CD14-positive monocyte (primary cell): ENCODE data around the gene HEPN1. TPM values are rescaled to one million over a fixed set of nuclear protein-coding genes. Genes with fewer than 3 reads are reported as not detected.

Experiments used
- DNase-seq, 3 donors: peaks; one replicate each; pipeline ENCODE4 v3.0.0-alpha.2; 2011 to 2022
- H2AFZ ChIP-seq: 2 replicates; pipeline ENCODE4 v1.6.0; 2012; ENCODE audit warnings: mild to moderate bottlenecking, low read depth, low read length, inconsistent platforms; ENCODE audit not compliant: insufficient read depth, poor library complexity, severe bottlenecking
- H3K27ac ChIP-seq, 2 donors: 1 replicate in 1 of 2; 2 replicates in 1 of 2; pipeline ENCODE4 v1.5.1; 2012 to 2013; ENCODE audit warnings: low read length in 2 of 2, control low read depth in 1 of 2, inconsistent platforms in 1 of 2, low read depth in 1 of 2, mild to moderate bottlenecking in 1 of 2
- H3K27me3 ChIP-seq, 2 donors: one replicate each; pipeline versions ENCODE4 v1.6.0 to v1.6.1; 2011 to 2013; ENCODE audit warnings: low read length in 2 of 2; ENCODE audit not compliant: control insufficient read depth in 2 of 2, insufficient read depth in 2 of 2
- H3K36me3 ChIP-seq, 2 donors: replicated peaks in 1 of 2; 1 replicate in 1 of 2; 2 replicates in 1 of 2; pipeline versions ENCODE4 v1.5.1 to v1.6.1; 2012 to 2013; ENCODE audit warnings: low read length in 2 of 2, control low read depth in 1 of 2, inconsistent platforms in 1 of 2, mild to moderate bottlenecking in 1 of 2; ENCODE audit not compliant: insufficient read depth in 2 of 2, control insufficient read depth in 1 of 2
- H3K4me1 ChIP-seq, 2 donors: 1 replicate in 1 of 2; 2 replicates in 1 of 2; pipeline versions ENCODE4 v1.5.1 to v1.6.1; 2012 to 2013; ENCODE audit warnings: low read length in 2 of 2, control low read depth in 1 of 2, inconsistent platforms in 1 of 2, mild to moderate bottlenecking in 1 of 2, moderate library complexity in 1 of 2; ENCODE audit not compliant: insufficient read depth in 2 of 2, control insufficient read depth in 1 of 2
- H3K4me2 ChIP-seq: replicated peaks from 2 replicates; pipeline ENCODE3; 2012; ENCODE audit warnings: low read length, moderate library complexity, mild to moderate bottlenecking; ENCODE audit not compliant: poor library complexity, severe bottlenecking; ENCODE audit errors: extremely low read depth
- H3K4me3 ChIP-seq, 3 experiments: fragments of 200-600 bp in 1 of 3; sonication (generic) in 1 of 3; replicated peaks in 1 of 3; 1 replicate in 2 of 3; 2 replicates in 1 of 3; pipeline ENCODE4 v1.5.1; 2011 to 2013; ENCODE audit warnings: low read length in 3 of 3, mild to moderate bottlenecking in 3 of 3, control low read depth in 2 of 3, low read depth in 2 of 3, inconsistent platforms in 1 of 3, moderate library complexity in 1 of 3
- H3K79me2 ChIP-seq: 2 replicates; pipeline ENCODE4 v1.6.0; 2012; ENCODE audit warnings: mild to moderate bottlenecking, control low read depth, inconsistent platforms, low read length, moderate library complexity; ENCODE audit not compliant: insufficient read depth
- H3K9ac ChIP-seq: 2 replicates; pipeline ENCODE4 v1.6.0; 2017; ENCODE audit warnings: low read length, mild to moderate bottlenecking; ENCODE audit not compliant: insufficient read depth, poor library complexity, severe bottlenecking
- H3K9me3 ChIP-seq, 2 donors: replicated peaks in 1 of 2; 1 replicate in 1 of 2; 2 replicates in 1 of 2; pipeline versions ENCODE4 v1.5.1 to v1.6.1; 2012 to 2013; ENCODE audit warnings: low read length in 2 of 2, control low read depth in 1 of 2; ENCODE audit not compliant: control insufficient read depth in 1 of 2, insufficient read depth in 1 of 2
- H4K20me1 ChIP-seq: 2 replicates; pipeline ENCODE4 v1.6.0; 2012; ENCODE audit warnings: mild to moderate bottlenecking, low read length, control low read depth, moderate library complexity; ENCODE audit not compliant: insufficient read depth
- H3K27ac Mint-ChIP-seq, 7 donors: one replicate each; pipeline ENCODE4 v1.8.0; 2020; ENCODE audit warnings: mild to moderate bottlenecking in 7 of 7, mixed read lengths in 7 of 7, moderate library complexity in 6 of 7, inconsistent platforms in 2 of 7
- H3K27me3 Mint-ChIP-seq, 3 donors: one replicate each; pipeline ENCODE4 v1.8.0; 2021 to 2022; ENCODE audit warnings: low read depth in 3 of 3, mild to moderate bottlenecking in 3 of 3, mixed read lengths in 3 of 3, moderate library complexity in 3 of 3, inconsistent platforms in 1 of 3
- H3K36me3 Mint-ChIP-seq, 2 donors: one replicate each; pipeline ENCODE4 v1.8.0; 2020; ENCODE audit warnings: mixed read lengths in 2 of 2, inconsistent platforms in 1 of 2, mild to moderate bottlenecking in 1 of 2
- H3K4me1 Mint-ChIP-seq: one replicate; pipeline ENCODE4 v1.8.0; 2020; ENCODE audit warnings: mild to moderate bottlenecking, mixed read lengths
- H3K4me3 Mint-ChIP-seq, 2 donors: one replicate each; pipeline ENCODE4 v1.8.0; 2020; ENCODE audit warnings: mild to moderate bottlenecking in 2 of 2, mixed read lengths in 2 of 2, moderate library complexity in 1 of 2
- H3K9me3 Mint-ChIP-seq, 7 donors: one replicate each; pipeline ENCODE4 v1.8.0; 2020 to 2022; ENCODE audit warnings: mixed read lengths in 7 of 7, mild to moderate bottlenecking in 6 of 7, moderate library complexity in 6 of 7, inconsistent platforms in 2 of 7
- CTCF ChIP-seq: fragments of 200-600 bp; IDR thresholded peaks from one replicate; pipeline ENCODE4 v1.8.0; 2022; ENCODE audit warnings: antibody characterized with exemption, mild to moderate bottlenecking
- WGBS: methylation state at CpG from one replicate; pipeline ENCODE4 v1.1.5; 2013; ENCODE audit warnings: missing lambda C conversion rate; ENCODE audit not compliant: insufficient coverage; 5-methylcytosine and 5-hydroxymethylcytosine counted together
- intact Hi-C, 2 donors: fragments of 100-400 bp; cut with micrococcal nuclease; formaldehyde crosslinking; loops; one replicate each; pipeline versions ENCODE4 v1.15.0 to v1.15.1; 2023
- polyA plus RNA-seq, 3 donors: library from polyadenylated mRNA; depleted of rRNA in 1 of 3; unstranded in 2 of 3; stranded (reverse) in 1 of 3; fragments of 300-500 nt in 2 of 3; fragments of >200 nt in 1 of 3; fragmentation: Illumina TruSeq in 2 of 3; gene quantifications; 1 replicate in 2 of 3; 2 replicates in 1 of 3; pipeline ENCODE4 v1.2.3, GENCODE V29; 2012 to 2021

Gene HEPN1
- polyA plus RNA-seq, 3 donors = not detected

GRCh38 chr11:124886476-124886875 is 32.6 kb upstream of the HEPN1 start:
- Histone ChIP-seq H3K4me3 (no peak overlapping the region), H3K9ac (no peak overlapping the region), H3K4me1 (peaks cover 6 to 12% of the 10 kb centered on the region in 2 donors), H3K27me3 (no peaks in the 10 kb centered on the region), H3K79me2 (no peaks in the 10 kb centered on the region), H3K9me3 (no peaks in the 10 kb centered on the region), H4K20me1 (no peaks in the 10 kb centered on the region), H3K36me3 (no peaks in the 10 kb centered on the region), H3K27ac (no peak overlapping the region), H3K4me2 (no peak overlapping the region), H2AFZ (no peak overlapping the region)
- Mint-ChIP-seq H3K4me3 (no peak overlapping the region), H3K4me1 (peaks cover 13% of the 10 kb centered on the region), H3K9me3 (no peaks in the 10 kb centered on the region), H3K27ac (peak overlapping the region in 1 of 7 donors; percentile 55), H3K27me3 (peaks cover 0 to 3% (median under 1%) of the 10 kb centered on the region in 3 donors), H3K36me3 (no peaks in the 10 kb centered on the region)
- DNase-seq = no peak
- 100% methylated on average over 1 of the region's 11 CpGs for WGBS
- TF ChIP-seq CTCF = no peak
- intact Hi-C loops = no loop called here

- Histone ChIP-seq H3K9me3 (no peaks in the 10 kb centered on the region), H3K4me1 (peaks cover 6 to 12% of the 10 kb centered on the region in 2 donors), H3K27ac (no peak overlapping the region), H3K36me3 (no peaks in the 10 kb centered on the region), H3K4me3 (no peak overlapping the region), H3K9ac (no peak overlapping the region), H3K4me2 (no peak overlapping the region), H3K79me2 (no peaks in the 10 kb centered on the region), H4K20me1 (no peaks in the 10 kb centered on the region), H3K27me3 (no peaks in the 10 kb centered on the region), H2AFZ (no peak overlapping the region)
- H3K27me3 Mint-ChIP-seq = peaks cover 0 to 3% (median 0%) of the 10 kb centered on the region in 3 donors
- DNase-seq = no peak
- H3K4me3 Mint-ChIP-seq = no peak overlapping the region
- H3K9me3 Mint-ChIP-seq = no peaks in the 10 kb centered on the region
- peaks cover 13% of the 10 kb centered on the region for H3K4me1 Mint-ChIP-seq
- TF ChIP-seq CTCF = no peak
- H3K27ac Mint-ChIP-seq = no peak overlapping the region
- H3K36me3 Mint-ChIP-seq = no peaks in the 10 kb centered on the region
- intact Hi-C loops = no loop called here
- WGBS = 100% methylated on average over 3 of the region's 12 CpGs
Measured at GRCh38 chr11:124886978-124887666, 31.9 kb upstream of the HEPN1 start.
